OCI-LY1 (cell line): Measurements from ENCODE around the gene GSC2.

Experiments used
- H2AFZ ChIP-seq: fragments of 200-600 bp; sonication (generic), shearing (Covaris generic); 2 replicates; pipeline ENCODE4 v1.6.0; 2014; ENCODE audit warnings: antibody characterized with exemption, mild to moderate bottlenecking, low read length
- H3F3A ChIP-seq: fragments of 200-600 bp; sonication (generic), shearing (Covaris generic); 2 replicates; pipeline ENCODE4 v1.6.0; 2014; ENCODE audit warnings: mild to moderate bottlenecking, antibody characterized with exemption, low read length, moderate library complexity; ENCODE audit not compliant: insufficient read depth
- H3K27ac ChIP-seq: fragments of 200-600 bp; sonication (generic); 2 replicates; pipeline ENCODE4 v1.5.1; 2014; ENCODE audit warnings: low read length, mixed run types, mild to moderate bottlenecking, low read depth; ENCODE audit not compliant: poor library complexity, severe bottlenecking
- H3K27me3 ChIP-seq: fragments of 200-600 bp; sonication (generic); 2 replicates; pipeline ENCODE4 v1.6.0; 2014; ENCODE audit warnings: antibody characterized with exemption, mild to moderate bottlenecking, low read length, moderate library complexity; ENCODE audit not compliant: insufficient read depth
- H3K36me3 ChIP-seq: fragments of 200-600 bp; sonication (generic); 2 replicates; pipeline ENCODE4 v1.6.1; 2014; ENCODE audit warnings: mild to moderate bottlenecking, antibody characterized with exemption, low read length, moderate library complexity, mixed read lengths; ENCODE audit not compliant: insufficient read depth
- H3K4me1 ChIP-seq: fragments of 200-600 bp; sonication (generic); 2 replicates; pipeline ENCODE4 v1.5.1; 2014; ENCODE audit warnings: mild to moderate bottlenecking, low read length, moderate library complexity; ENCODE audit not compliant: insufficient read depth, severe bottlenecking
- H3K4me2 ChIP-seq: fragments of 200-600 bp; sonication (generic), shearing (Covaris generic); 2 replicates; pipeline ENCODE4 v1.6.1; 2014; ENCODE audit warnings: low read length
- H3K4me3 ChIP-seq: fragments of 200-600 bp; sonication (generic); 2 replicates; pipeline ENCODE4 v1.5.1; 2014; ENCODE audit warnings: low read length, low read depth, mild to moderate bottlenecking, mixed read lengths; ENCODE audit not compliant: poor library complexity, severe bottlenecking
- H3K79me2 ChIP-seq: fragments of 200-600 bp; shearing (Covaris generic); 2 replicates; pipeline ENCODE4 v1.6.1; 2016; ENCODE audit warnings: mixed run types, low read length, mixed read lengths; ENCODE audit not compliant: insufficient read depth
- H3K9ac ChIP-seq: fragments of 200-600 bp; sonication (generic), shearing (Covaris generic); 2 replicates; pipeline ENCODE4 v1.6.1; 2014; ENCODE audit warnings: mild to moderate bottlenecking, low read length, mixed read lengths
- H3K9me2 ChIP-seq: fragments of 200-600 bp; sonication (generic), shearing (Covaris generic); 2 replicates; pipeline ENCODE4 v1.6.1; 2014; ENCODE audit warnings: low read depth, mild to moderate bottlenecking, low read length, mixed read lengths
- H3K9me3 ChIP-seq: fragments of 200-600 bp; shearing (Covaris generic); 2 replicates; pipeline ENCODE4 v1.6.1; 2014; ENCODE audit warnings: low read length, mixed read lengths
- H4K20me1 ChIP-seq: fragments of 200-600 bp; sonication (generic), shearing (Covaris generic); 2 replicates; pipeline ENCODE4 v1.6.0; 2016; ENCODE audit warnings: mild to moderate bottlenecking, low read length; ENCODE audit not compliant: insufficient read depth
- CTCF ChIP-seq: fragments of 200-600 bp; sonication (generic), shearing (Covaris generic); IDR thresholded peaks from 2 replicates; pipeline ENCODE4 v1.5.1; 2017; ENCODE audit warnings: mild to moderate bottlenecking, antibody characterized with exemption, low read length, moderate library complexity, mixed read lengths
- EZH2 ChIP-seq: fragments of 200-600 bp; sonication (generic), shearing (Covaris generic); IDR thresholded peaks from 2 replicates; pipeline ENCODE4 v1.8.0; 2017; ENCODE audit warnings: borderline replicate concordance, mixed run types, mild to moderate bottlenecking, antibody characterized with exemption, low read length, moderate library complexity, mixed read lengths

GSC2 gene

DNA sequence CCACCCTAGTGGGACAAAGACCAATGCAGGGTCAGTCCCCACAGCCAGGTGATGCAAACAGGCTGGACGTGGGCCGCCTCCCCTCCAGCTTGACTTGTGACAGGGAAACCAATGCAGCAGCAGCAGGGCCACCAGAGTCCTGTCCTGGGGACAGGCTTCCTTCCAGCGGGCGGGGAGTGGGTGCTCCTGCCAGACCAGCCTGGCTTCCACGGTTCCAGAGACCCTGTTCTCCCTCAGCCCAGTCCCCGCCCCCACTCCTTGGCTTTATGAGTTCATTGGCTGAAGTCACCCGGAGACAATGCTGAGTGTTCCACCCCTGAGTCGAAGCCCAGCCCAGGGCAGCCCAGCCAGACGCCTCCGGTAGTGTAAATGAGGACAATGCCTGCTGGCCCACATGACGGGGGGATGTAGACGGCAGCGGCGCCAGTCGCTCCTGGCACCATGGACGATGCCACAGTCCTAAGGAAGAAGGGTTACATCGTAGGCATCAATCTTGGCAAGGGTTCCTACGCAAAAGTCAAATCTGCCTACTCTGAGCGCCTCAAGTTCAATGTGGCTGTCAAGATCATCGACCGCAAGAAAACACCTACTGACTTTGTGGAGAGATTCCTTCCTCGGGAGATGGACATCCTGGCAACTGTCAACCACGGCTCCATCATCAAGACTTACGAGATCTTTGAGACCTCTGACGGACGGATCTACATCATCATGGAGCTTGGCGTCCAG is 19.0 kb downstream of the GSC2 start, which contains the start of gene TSSK2:
TSSK2 (plus strand) TSS at position 350 of the 726 bp plus-strand sequence; CDS start at position 442, 92 bp downstream.
- Histone ChIP-seq H2AFZ (no peak within 1 kb of the TSS), H3K9me2 (no peaks in the 10 kb centered on the region), H3K4me2 (no peak within 1 kb of the TSS), H3K79me2 (no peaks in the 10 kb centered on the region), H3K9me3 (no peaks in the 10 kb centered on the region), H3F3A (no peaks in the 10 kb centered on the region), H3K4me1 (no peaks in the 10 kb centered on the region), H3K27me3 (no peaks in the 10 kb centered on the region), H3K36me3 (peaks cover 34% of the 10 kb centered on the region), H3K9ac (no peak within 1 kb of the TSS), H3K4me3 (no peak within 1 kb of the TSS), H4K20me1 (no peaks in the 10 kb centered on the region), H3K27ac (no peak within 1 kb of the TSS)
- TF ChIP-seq CTCF (no peak), EZH2 (no peak)

DNA sequence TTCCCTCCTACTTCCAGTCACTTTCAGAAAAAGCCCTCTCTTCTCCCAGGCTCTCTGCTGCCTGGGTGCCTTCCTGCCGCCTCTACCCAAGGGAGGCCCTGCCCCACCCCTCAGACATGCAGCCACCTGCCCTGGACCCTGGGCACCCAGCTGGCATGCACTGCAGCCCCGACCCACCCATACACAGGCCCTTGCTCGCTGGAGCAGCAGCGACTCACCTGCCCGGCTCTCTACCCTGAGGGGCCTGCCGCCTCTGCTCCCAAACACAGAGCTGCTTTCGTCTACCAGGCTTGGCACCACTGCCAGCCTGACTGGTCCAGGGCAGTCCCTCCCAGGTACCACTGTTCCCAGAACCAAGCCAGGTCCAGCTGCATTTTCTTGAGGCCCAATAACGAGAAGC is 20.2 kb downstream of the GSC2 start:
- no peak overlapping the region for H3K4me2 ChIP-seq
- no peak overlapping the region for H3K4me3 ChIP-seq
- no peak overlapping the region for H2AFZ ChIP-seq
- H3K27ac ChIP-seq, result no peak overlapping the region
- no peaks in the 10 kb centered on the region for H3K27me3 ChIP-seq
- no peaks in the 10 kb centered on the region for H3K9me2 ChIP-seq
- no peak overlapping the region for H3K9ac ChIP-seq
- H3F3A ChIP-seq, result no peaks in the 10 kb centered on the region
- TF ChIP-seq EZH2 (no peak), CTCF (no peak)
- no peaks in the 10 kb centered on the region for H4K20me1 ChIP-seq
- no peaks in the 10 kb centered on the region for H3K4me1 ChIP-seq
- peaks cover 29% of the 10 kb centered on the region for H3K36me3 ChIP-seq
- no peaks in the 10 kb centered on the region for H3K9me3 ChIP-seq
- no peaks in the 10 kb centered on the region for H3K79me2 ChIP-seq

GRCh38 chr22:19128946-19129727 is 21.0 kb downstream of the GSC2 start:
- H2AFZ ChIP-seq, result no peak overlapping the region
- H3K9me3 ChIP-seq, result no peaks in the 10 kb centered on the region
- H3K79me2 ChIP-seq, result no peaks in the 10 kb centered on the region
- H3K4me2 ChIP-seq, result no peak overlapping the region
- TF ChIP-seq EZH2, result no peak
- TF ChIP-seq CTCF, result no peak
- no peak overlapping the region for H3K4me3 ChIP-seq
- no peak overlapping the region for H3K9ac ChIP-seq
- no peaks in the 10 kb centered on the region for H3K9me2 ChIP-seq
- H3F3A ChIP-seq, result no peaks in the 10 kb centered on the region
- H3K27ac ChIP-seq, result no peak overlapping the region
- H3K27me3 ChIP-seq, result no peaks in the 10 kb centered on the region
- H4K20me1 ChIP-seq, result no peaks in the 10 kb centered on the region
- no peaks in the 10 kb centered on the region for H3K4me1 ChIP-seq
- H3K36me3 ChIP-seq, result peaks cover 22% of the 10 kb centered on the region
